Ovary (tissue), 9 donors: ENCODE results near the gene AUH. TPM values are rescaled to one million over a fixed set of nuclear protein-coding genes. Genes with fewer than 3 reads are reported as not detected.
"Not testable (repeated sequence)": the region's sequence is repeated elsewhere in the genome, so short reads cannot be mapped to it uniquely, and the experiment has no call there.

Experiments
- DNase-seq, 5 donors: peaks; one replicate each; pipeline ENCODE4 v3.0.0-alpha.2; 2019 to 2020
- H3K27ac ChIP-seq, 2 donors: fragments of 200-600 bp; one replicate each; pipeline versions ENCODE4 v1.5.1 to v1.8.0; 2019 to 2022
- H3K27me3 ChIP-seq: fragments of 200-600 bp; one replicate; pipeline ENCODE4 v1.8.0; 2022
- H3K36me3 ChIP-seq: fragments of 200-600 bp; sonication (generic); one replicate; pipeline ENCODE4 v1.5.1; 2019
- H3K4me1 ChIP-seq: one replicate; pipeline ENCODE4 v1.8.1; 2013; ENCODE audit warnings: mild to moderate bottlenecking, moderate library complexity; ENCODE audit not compliant: insufficient read depth
- H3K4me3 ChIP-seq: fragments of 200-600 bp; sonication (generic); one replicate; pipeline ENCODE4 v1.5.1; 2017
- H3K9me3 ChIP-seq, 2 donors: fragments of 200-600 bp in 1 of 2; sonication (generic) in 1 of 2; one replicate each; pipeline versions ENCODE4 v1.5.1 to v1.8.1; 2013 to 2019; ENCODE audit warnings: mild to moderate bottlenecking in 1 of 2, moderate library complexity in 1 of 2
- EP300 ChIP-seq: sonication (generic); formaldehyde crosslinking; IDR thresholded peaks from one replicate; pipeline ENCODE4 v1.6.1; 2017; ENCODE audit warnings: antibody characterized with exemption
- POLR2A ChIP-seq: fragments of 450-650 bp; IDR thresholded peaks from one replicate; pipeline ENCODE4 v1.6.1; 2017; ENCODE audit warnings: antibody characterized with exemption, mild to moderate bottlenecking, moderate library complexity
- WGBS, 3 donors: extraction: QIAGEN DNeasy Blood & Tissue Kit in 1 of 3; methylation state at CpG; one replicate each; pipeline versions ENCODE4 v1.1.5 to v1.1.7; 2013 to 2017; 5-methylcytosine and 5-hydroxymethylcytosine counted together
- intact Hi-C, 4 donors: fragments of 100-400 bp; cut with DNase I; formaldehyde crosslinking; loops; one replicate each; pipeline versions ENCODE4 v1.11.0 to v1.15.1; 2022 to 2023
- polyA plus RNA-seq, 2 donors: library from polyadenylated mRNA; stranded (reverse); fragments of 200-250 nt in 1 of 2; fragments of 350-450 nt in 1 of 2; fragmentation: Illumina TruSeq in 1 of 2; extraction: RNeasy Lipid Tissue Mini Kit (QIAGEN cat#74804) in 1 of 2; gene quantifications; one replicate each; pipeline ENCODE4 v1.2.3, GENCODE V29; 2013 to 2014
- total RNA-seq, 7 donors: library from RNA; depleted of rRNA in 2 of 7; stranded (reverse); fragments of >200 nt in 2 of 7; fragmentation: NEBNext Ultra II Directional in 3 of 7; extraction: Animal tissue kit (Norgen Biotek cat#: 25700) in 3 of 7; gene quantifications; one replicate each; pipeline versions ENCODE4 v1.1.0 to v1.2.4, GENCODE V29; 2016 to 2023
- TF ChIP-seq, protein P1 (sequence below), 3 donors: fragments of 450-650 bp in 2 of 3; fragments of 200-600 bp in 1 of 3; IDR thresholded peaks; one replicate each; pipeline versions ENCODE4 v1.5.1 to v1.8.0; 2016 to 2022; ENCODE audit warnings: antibody characterized with exemption in 3 of 3, mild to moderate bottlenecking in 1 of 3
- donor health status: DM: no; HTN: no; CAD: no; lungs with moderate emphysema.
- donor health status: DM: no; HTN: no; CAD: no.
- donor health status: Bipolar disorder and iron deficiency.
- donor health status: DM: yes; HTN: yes; CAD: no.
- donor health status: DM: no; HTN: no; CAD: no.
- donor health status: DM: yes; HTN: yes; CAD: no.

The AUH gene
- total and polyA plus RNA-seq, 9 donors = 12.0 to 48.5 (median 18.6) TPM

GRCh38 chr9:91206806-91207205 is 154.9 kb downstream of the AUH start:
- Histone ChIP-seq H3K4me1 (peaks cover 5% of the 10 kb centered on the region), H3K27me3 (no peaks in the 10 kb centered on the region), H3K27ac (no peak overlapping the region), H3K36me3 (no peaks in the 10 kb centered on the region), H3K9me3 (no peaks in the 10 kb centered on the region), H3K4me3 (no peak overlapping the region)
- 95 to 97% (median 96%) methylated on average over 1 of the region's 1 CpG for WGBS, 3 donors
- intact Hi-C loops = loop anchor here in 1 of 4 donors (10.0 kb wide), 1 partner anchor 88 kb away; no protein-coding TSS in a partner anchor
- TF ChIP-seq POLR2A = no peak
- no peak for TF ChIP-seq EP300
- TF ChIP-seq, protein P1, sequence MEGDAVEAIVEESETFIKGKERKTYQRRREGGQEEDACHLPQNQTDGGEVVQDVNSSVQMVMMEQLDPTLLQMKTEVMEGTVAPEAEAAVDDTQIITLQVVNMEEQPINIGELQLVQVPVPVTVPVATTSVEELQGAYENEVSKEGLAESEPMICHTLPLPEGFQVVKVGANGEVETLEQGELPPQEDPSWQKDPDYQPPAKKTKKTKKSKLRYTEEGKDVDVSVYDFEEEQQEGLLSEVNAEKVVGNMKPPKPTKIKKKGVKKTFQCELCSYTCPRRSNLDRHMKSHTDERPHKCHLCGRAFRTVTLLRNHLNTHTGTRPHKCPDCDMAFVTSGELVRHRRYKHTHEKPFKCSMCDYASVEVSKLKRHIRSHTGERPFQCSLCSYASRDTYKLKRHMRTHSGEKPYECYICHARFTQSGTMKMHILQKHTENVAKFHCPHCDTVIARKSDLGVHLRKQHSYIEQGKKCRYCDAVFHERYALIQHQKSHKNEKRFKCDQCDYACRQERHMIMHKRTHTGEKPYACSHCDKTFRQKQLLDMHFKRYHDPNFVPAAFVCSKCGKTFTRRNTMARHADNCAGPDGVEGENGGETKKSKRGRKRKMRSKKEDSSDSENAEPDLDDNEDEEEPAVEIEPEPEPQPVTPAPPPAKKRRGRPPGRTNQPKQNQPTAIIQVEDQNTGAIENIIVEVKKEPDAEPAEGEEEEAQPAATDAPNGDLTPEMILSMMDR (IDR thresholded peaks at IDR 0.05) = no peak
- no peak for DNase-seq

- no peak overlapping the region for H3K4me3 ChIP-seq
- intact Hi-C loops = loop anchor here in 1 of 4 donors (10.0 kb wide), 1 partner anchor 92 kb away; no protein-coding TSS in a partner anchor
- DNase-seq = no peak
- no peaks in the 10 kb centered on the region for H3K27me3 ChIP-seq
- H3K9me3 ChIP-seq = no peaks in the 10 kb centered on the region
- no peaks in the 10 kb centered on the region for H3K36me3 ChIP-seq
- TF ChIP-seq, protein P1 (IDR thresholded peaks at IDR 0.05) = no peak
- TF ChIP-seq EP300 (no peak), POLR2A (no peak)
- H3K27ac ChIP-seq = no peak overlapping the region
- no peaks in the 10 kb centered on the region for H3K4me1 ChIP-seq
Observed at GRCh38 chr9:91202736-91203283, 158.9 kb downstream of the AUH start.

DNA sequence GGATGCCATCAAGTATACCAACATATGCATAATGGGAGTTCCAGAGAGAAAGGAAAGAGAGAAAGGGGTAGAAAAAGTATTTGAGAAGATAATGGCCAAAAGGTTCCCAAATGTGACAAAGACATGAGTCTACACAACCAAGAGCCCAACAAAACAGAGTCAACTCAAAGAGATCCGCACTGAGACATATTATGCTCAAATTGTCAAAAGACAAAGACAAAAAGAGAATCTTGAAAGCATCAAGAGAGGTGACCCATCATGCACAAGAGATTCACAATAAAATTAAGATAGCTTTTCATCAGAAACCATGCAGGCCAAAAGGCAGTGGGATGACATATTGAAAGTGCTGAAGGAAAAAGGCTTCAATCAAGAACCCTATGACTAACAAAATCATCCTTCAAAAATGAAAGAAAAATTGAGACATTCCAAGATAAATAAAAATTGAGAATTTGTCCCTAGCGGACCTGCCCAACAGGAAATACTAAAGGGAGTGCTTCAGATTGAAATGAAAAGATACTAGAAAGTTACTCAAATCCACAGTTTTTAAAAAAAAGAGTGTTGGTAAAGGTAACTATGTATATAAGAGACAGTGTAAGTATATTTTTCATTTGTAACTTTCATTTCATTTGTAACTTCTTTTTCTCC is 160.9 kb downstream of the AUH start:
- Histone ChIP-seq H3K9me3 (no peaks in the 10 kb centered on the region), H3K4me3 (no peak overlapping the region), H3K27ac (no peak overlapping the region), H3K27me3 (no peaks in the 10 kb centered on the region), H3K4me1 (peaks cover 8% of the 10 kb centered on the region), H3K36me3 (no peaks in the 10 kb centered on the region)
- DNase-seq = no peak
- 93 to 95% (median 94%) methylated on average over 2 of the region's 2 CpGs for whole genome bisulfite sequencing, 3 donors
- no peak for TF ChIP-seq POLR2A
- intact Hi-C loops = loop anchor here in 1 of 4 donors (10.0 kb wide), 1 partner anchor 94 kb away; no protein-coding TSS in a partner anchor

DNA sequence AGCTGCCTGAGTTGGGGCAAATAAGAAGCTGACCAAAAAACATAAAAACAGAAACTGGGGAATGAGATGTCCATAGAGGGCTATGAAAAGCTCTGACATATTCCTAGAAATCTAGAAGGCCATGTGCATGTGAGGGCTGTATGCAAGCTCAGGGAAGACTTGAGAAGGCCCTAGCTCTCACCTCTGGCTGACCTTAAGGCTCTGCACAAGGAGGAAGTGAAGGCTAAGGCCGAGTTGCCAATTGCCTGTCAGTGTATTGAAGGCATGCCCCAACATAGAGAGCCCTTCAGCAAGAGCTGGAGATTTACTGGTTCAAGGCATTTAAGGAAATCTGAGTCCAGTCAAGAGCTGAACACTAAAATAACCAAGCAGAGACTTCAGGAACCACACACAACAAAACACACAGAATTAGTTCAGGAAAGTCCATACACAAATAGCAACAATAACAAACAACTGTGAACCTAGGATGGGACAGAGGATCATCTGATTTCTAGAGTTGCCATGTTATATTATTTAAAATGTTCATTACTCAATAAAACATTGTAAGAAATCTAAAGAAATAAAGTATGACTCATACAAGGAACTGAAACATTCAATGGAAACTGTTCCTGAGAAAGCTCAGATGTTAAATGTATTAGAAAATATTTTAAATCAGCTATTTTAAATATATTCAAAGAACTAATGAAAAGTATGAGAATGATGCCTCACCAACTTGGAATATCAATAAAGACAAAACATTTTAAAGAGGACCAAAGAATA is 161.8 kb downstream of the AUH start:
- DNase-seq = no peak
- intact Hi-C loops = loop anchor here in 3 of 4 donors (5.0 to 10.0 kb wide), 3 partner anchors 83 to 222 kb away; partner anchors contain the start of gene NFIL3 (in 1 of the 3)
- Histone ChIP-seq H3K9me3 (no peaks in the 10 kb centered on the region), H3K27ac (no peak overlapping the region), H3K4me1 (peaks cover 8% of the 10 kb centered on the region), H3K4me3 (no peak overlapping the region), H3K36me3 (no peaks in the 10 kb centered on the region), H3K27me3 (no peaks in the 10 kb centered on the region)
- WGBS, 3 donors = 63 to 80% (median 67%) methylated on average over 1 of the region's 1 CpG
- TF ChIP-seq, protein P1 (IDR thresholded peaks at IDR 0.05) = no peak
- TF ChIP-seq EP300 (no peak), POLR2A (no peak)

- H3K4me3 ChIP-seq, H3K27ac ChIP-seq, H3K9me3 ChIP-seq, DNase-seq, H3K36me3 ChIP-seq, H3K27me3 ChIP-seq: not testable (repeated sequence)
- 92 to 95% (median 93%) methylated on average over 5 of the region's 5 CpGs for WGBS, 3 donors
- H3K4me1 ChIP-seq = peaks cover 11% of the 10 kb centered on the region
- intact Hi-C loops = loop anchor here in 2 of 4 donors (5.0 kb wide), 2 partner anchors 82 to 223 kb away; partner anchors contain the start of gene NFIL3 (in 1 of the 2)
Observed at GRCh38 chr9:91198881-91199280, 162.8 kb downstream of the AUH start.
